Retinal pigment epithelial cell (primary cell): ENCODE data around the gene SPOP.
A peak's percentile ranks its signal among the peaks of the same experiment; 100 is the strongest.

Source experiments
- DNase-seq: peaks from one replicate; pipeline ENCODE4 v3.0.0-alpha.2; 2010; ENCODE audit warnings: low read depth
- H3K4me3 ChIP-seq: 2 replicates; pipeline ENCODE4 v1.5.1; 2011; ENCODE audit warnings: mild to moderate bottlenecking, low read length, control low read depth, moderate library complexity
- CTCF ChIP-seq: conservative IDR thresholded peaks from 2 replicates; pipeline ENCODE4 v1.5.1; 2011; ENCODE audit warnings: low read depth, low read length, control low read depth, inconsistent platforms

The SPOP gene

GRCh38 chr17:49629447-49629846 is 48.5 kb downstream of the SPOP start:
- no peak for DNase-seq
- TF ChIP-seq CTCF, result no peak

GRCh38 chr17:49624896-49625295 is 53.0 kb downstream of the SPOP start:
- TF ChIP-seq CTCF, result no peak
- no peak overlapping the region for H3K4me3 ChIP-seq
- no peak for DNase-seq

More at GRCh38 chr17:49629447-49629846, 48.5 kb downstream of the SPOP start:
- no peak overlapping the region for H3K4me3 ChIP-seq

- no peak for TF ChIP-seq CTCF
- H3K4me3 ChIP-seq, result no peak overlapping the region
- no peak for DNase-seq
These were observed 55.9 kb downstream of the SPOP start for GRCh38 chr17:49621946-49622529.

- no peak for TF ChIP-seq CTCF
- no peak for DNase-seq
- no peak overlapping the region for H3K4me3 ChIP-seq
These were observed 56.5 kb downstream of the SPOP start for GRCh38 chr17:49621420-49621819.

GRCh38 chr17:49618028-49618611 is 59.8 kb downstream of the SPOP start:
- no peak for TF ChIP-seq CTCF
- H3K4me3 ChIP-seq, result no peak overlapping the region

GRCh38 chr17:49616601-49617131 is 61.2 kb downstream of the SPOP start:
- no peak overlapping the region for H3K4me3 ChIP-seq
- TF ChIP-seq CTCF, result no peak
- no peak for DNase-seq

More at GRCh38 chr17:49618028-49618611, 59.8 kb downstream of the SPOP start:
- DNase-seq, result no peak

GRCh38 chr17:49616086-49616485 is 61.8 kb downstream of the SPOP start:
- peak; percentile 17 for TF ChIP-seq CTCF
- no peak overlapping the region for H3K4me3 ChIP-seq
- DNase-seq, result no peak
